Spinal cord (tissue), 10 donors: Measurements from ENCODE around the gene KIAA1755. TPM values are rescaled to one million over a fixed set of nuclear protein-coding genes. Genes with fewer than 3 reads are reported as not detected.

Experiments used
- DNase-seq, 6 donors: peaks; one replicate each; pipeline versions ENCODE4 v3.0.0 to v3.0.0-alpha.2; 2013 to 2015; ENCODE audit warnings: low spot score in 6 of 6, low read depth in 4 of 6
- H3K27ac ChIP-seq: one replicate; pipeline ENCODE4 v1.5.1; 2013; ENCODE audit warnings: low read depth, low read length, control low read depth
- H3K27me3 ChIP-seq: one replicate; pipeline ENCODE4 v1.6.1; 2013; ENCODE audit warnings: low read length; ENCODE audit not compliant: control insufficient read depth, insufficient read depth
- H3K36me3 ChIP-seq: one replicate; pipeline ENCODE4 v1.6.1; 2013; ENCODE audit warnings: low read length; ENCODE audit not compliant: control insufficient read depth, insufficient read depth
- H3K4me1 ChIP-seq: one replicate; pipeline ENCODE4 v1.6.1; 2013; ENCODE audit warnings: low read length; ENCODE audit not compliant: control insufficient read depth, insufficient read depth
- H3K4me3 ChIP-seq: one replicate; pipeline ENCODE4 v1.5.1; 2013; ENCODE audit warnings: low read depth, low read length, control low read depth
- H3K9me3 ChIP-seq: one replicate; pipeline ENCODE4 v1.6.1; 2013; ENCODE audit warnings: low read length; ENCODE audit not compliant: control insufficient read depth, insufficient read depth
- WGBS: methylation state at CpG from one replicate; pipeline ENCODE4 v1.1.5; 2013; ENCODE audit warnings: missing lambda C conversion rate; ENCODE audit not compliant: insufficient coverage; 5-methylcytosine and 5-hydroxymethylcytosine counted together
- polyA plus RNA-seq, 2 donors: library from polyadenylated mRNA; unstranded; fragments of 120-200 nt; gene quantifications; one replicate each; pipeline ENCODE4 v1.2.1, GENCODE V29; 2013; ENCODE audit not compliant: insufficient read length in 2 of 2
- total RNA-seq, 2 donors: library from RNA; depleted of rRNA in 1 of 2; stranded (reverse); fragments of 120-200 nt in 1 of 2; fragments of >200 nt in 1 of 2; gene quantifications; one replicate each; pipeline versions ENCODE4 v1.2.3 to v1.2.4, GENCODE V29; 2013 to 2014
- donor health status: healthy.

The KIAA1755 gene
- total and polyA plus RNA-seq, 4 donors = 20.8 to 51.5 (median 33.6) TPM

DNA sequence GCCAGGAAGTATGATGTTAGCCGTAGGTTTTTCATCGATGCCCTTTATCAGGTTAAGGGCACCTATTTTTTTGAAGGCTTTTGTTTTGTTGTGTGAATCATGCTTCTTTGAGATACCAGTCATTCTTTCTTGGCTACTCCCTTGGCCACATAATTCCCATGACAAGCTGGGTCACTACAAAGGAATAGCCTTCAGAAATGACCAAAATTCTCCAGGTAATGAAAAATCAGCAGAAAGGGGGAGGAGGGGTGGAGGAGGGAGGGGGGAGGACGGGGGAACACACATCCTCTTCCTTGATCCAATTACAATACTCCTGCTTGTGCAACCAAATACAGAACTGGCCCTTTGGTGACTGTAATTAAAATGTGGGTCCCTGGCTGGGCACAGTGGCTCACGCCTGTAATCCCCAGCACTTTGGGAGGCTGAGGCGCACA, 73.7 kb downstream of the KIAA1755 start:
- no peak for DNase-seq
- Histone ChIP-seq H3K4me1 (no peaks in the 10 kb centered on the region), H3K36me3 (no peaks in the 10 kb centered on the region), H3K4me3 (no peak overlapping the region), H3K27me3 (no peaks in the 10 kb centered on the region), H3K27ac (no peak overlapping the region), H3K9me3 (no peaks in the 10 kb centered on the region)
- 80% methylated on average over 1 of the region's 5 CpGs for WGBS

DNA sequence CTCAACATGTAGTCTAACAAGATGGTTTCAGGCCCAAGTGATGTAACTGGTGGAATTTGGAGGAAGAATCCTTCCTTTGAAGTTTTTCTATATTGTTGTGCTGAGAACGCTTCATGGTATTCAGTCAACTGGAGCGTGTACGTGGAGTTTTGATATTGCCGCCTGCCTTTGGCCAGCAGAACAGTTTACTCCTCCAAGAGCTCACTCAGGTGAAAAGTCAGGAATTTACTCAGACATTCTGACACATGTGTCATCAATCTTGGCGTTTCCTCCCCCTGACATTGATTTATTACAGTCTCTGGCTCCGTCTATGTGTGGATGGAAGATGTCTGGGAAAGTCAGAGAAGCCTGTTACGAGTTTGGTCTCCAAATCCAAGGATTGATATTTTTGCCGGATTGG, 76.4 kb downstream of the KIAA1755 start:
- WGBS = 82% methylated on average over 6 of the region's 8 CpGs
- no peak for DNase-seq
- Histone ChIP-seq H3K27me3 (no peaks in the 10 kb centered on the region), H3K27ac (no peak overlapping the region), H3K9me3 (peaks cover 3% of the 10 kb centered on the region), H3K4me1 (no peaks in the 10 kb centered on the region), H3K36me3 (no peaks in the 10 kb centered on the region), H3K4me3 (no peak overlapping the region)

DNA sequence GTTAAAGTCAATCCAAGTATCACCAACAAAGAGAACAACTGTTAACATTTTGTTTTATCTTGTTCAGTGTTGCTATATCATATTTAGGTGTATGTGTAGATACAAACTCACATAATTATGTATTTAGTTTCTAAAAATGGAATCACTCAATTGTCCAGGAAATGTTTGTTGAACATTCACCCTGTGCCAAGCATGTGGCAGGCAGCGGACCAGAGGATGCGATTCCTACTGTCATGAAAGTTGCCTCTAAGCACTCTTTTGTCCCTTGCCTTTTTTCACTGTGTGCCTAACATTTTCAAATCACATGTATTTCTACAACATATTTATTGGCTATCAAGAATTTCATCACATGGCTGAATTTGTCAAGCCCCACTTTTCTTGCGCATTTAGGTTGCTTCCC, 78.6 kb downstream of the KIAA1755 start:
- Histone ChIP-seq H3K27me3 (no peaks in the 10 kb centered on the region), H3K9me3 (peaks cover 3% of the 10 kb centered on the region), H3K4me3 (no peak overlapping the region), H3K27ac (no peak overlapping the region), H3K4me1 (no peaks in the 10 kb centered on the region), H3K36me3 (no peaks in the 10 kb centered on the region)
- WGBS = 93% methylated on average over 2 of the region's 3 CpGs
- no peak for DNase-seq

DNA sequence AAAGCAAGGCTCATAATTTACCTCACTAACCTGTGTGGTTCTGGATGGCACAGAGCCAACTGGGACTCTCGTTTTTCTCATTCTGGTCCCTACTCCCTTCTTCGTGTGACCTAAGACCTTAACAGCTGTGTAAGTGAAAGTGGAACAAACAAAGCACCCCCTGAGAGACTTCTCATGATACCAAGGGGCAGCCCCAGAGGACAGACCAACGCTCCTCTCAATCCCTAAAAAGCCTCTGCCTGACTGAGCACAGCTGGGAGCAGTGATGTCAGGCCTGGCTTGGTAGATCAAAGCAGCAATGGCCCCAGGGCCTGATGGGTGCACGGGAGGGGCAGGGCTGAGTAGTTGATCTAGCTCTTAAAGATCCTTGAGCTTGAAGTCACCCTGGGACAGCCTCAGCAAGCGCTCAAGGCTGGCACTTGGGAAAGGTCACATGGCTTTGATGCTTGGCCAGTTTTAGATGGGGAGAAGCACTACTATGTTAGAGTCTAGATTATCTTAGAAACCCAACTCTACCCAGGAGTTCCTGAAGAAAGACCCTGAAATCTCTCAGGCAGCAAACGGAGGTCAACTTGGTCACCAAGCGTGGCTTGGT, 79.2 kb downstream of the KIAA1755 start:
- Histone ChIP-seq H3K4me3 (no peak overlapping the region), H3K27ac (no peak overlapping the region), H3K4me1 (no peaks in the 10 kb centered on the region), H3K27me3 (no peaks in the 10 kb centered on the region), H3K9me3 (peaks cover 3% of the 10 kb centered on the region), H3K36me3 (no peaks in the 10 kb centered on the region)
- no peak for DNase-seq
- 91% methylated on average over 3 of the region's 7 CpGs for WGBS

- Histone ChIP-seq H3K27me3 (no peaks in the 10 kb centered on the region), H3K36me3 (no peaks in the 10 kb centered on the region), H3K4me1 (no peaks in the 10 kb centered on the region), H3K4me3 (no peak overlapping the region), H3K9me3 (peaks cover 3% of the 10 kb centered on the region), H3K27ac (no peak overlapping the region)
- no peak for DNase-seq
- WGBS = no CpG with 5 or more reads among the region's 5 CpGs
Observed at GRCh38 chr20:38180781-38181180, 79.8 kb downstream of the KIAA1755 start.

DNA sequence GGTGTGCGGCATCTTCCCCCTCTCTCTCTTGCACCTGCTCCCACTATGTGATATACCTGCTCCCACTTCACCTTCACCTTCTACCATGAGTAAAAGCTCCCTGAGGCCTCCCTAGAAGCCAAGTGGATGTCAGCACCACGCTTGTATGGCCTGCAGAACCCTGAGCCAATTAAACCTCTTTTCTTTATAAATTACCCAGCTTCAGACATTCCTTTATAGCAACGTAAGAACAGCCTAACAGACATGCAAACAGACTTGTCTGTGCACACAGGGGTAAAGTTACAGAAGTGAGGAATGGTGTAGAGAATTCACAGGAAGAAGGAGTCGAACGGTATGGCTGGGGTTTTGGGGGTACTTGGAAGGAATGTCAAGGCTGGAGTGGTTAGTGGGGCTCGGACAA, 80.7 kb downstream of the KIAA1755 start:
- peaks cover 3% of the 10 kb centered on the region for H3K9me3 ChIP-seq
- H3K27me3 ChIP-seq = no peaks in the 10 kb centered on the region
- 99% methylated on average over 5 of the region's 6 CpGs for WGBS
- no peaks in the 10 kb centered on the region for H3K36me3 ChIP-seq
- H3K4me1 ChIP-seq = peaks cover 3% of the 10 kb centered on the region
- no peak overlapping the region for H3K4me3 ChIP-seq
- DNase-seq = no peak
- no peak overlapping the region for H3K27ac ChIP-seq

GRCh38 chr20:38178581-38178980, 82.0 kb downstream of the KIAA1755 start:
- peaks cover 3% of the 10 kb centered on the region for H3K4me1 ChIP-seq

GRCh38 chr20:38178065-38178491, 82.5 kb downstream of the KIAA1755 start:
- Histone ChIP-seq H3K9me3 (peaks cover 3% of the 10 kb centered on the region), H3K27me3 (no peaks in the 10 kb centered on the region), H3K4me3 (no peak overlapping the region), H3K4me1 (peaks cover 7% of the 10 kb centered on the region), H3K27ac (no peak overlapping the region), H3K36me3 (no peaks in the 10 kb centered on the region)
- DNase-seq = no peak
- WGBS = 90% methylated on average over 8 of the region's 8 CpGs

More at GRCh38 chr20:38178581-38178980, 82.0 kb downstream of the KIAA1755 start:
- H3K36me3 ChIP-seq = no peaks in the 10 kb centered on the region
- WGBS = 83% methylated on average over 4 of the region's 4 CpGs
- DNase-seq = no peak
- H3K27me3 ChIP-seq = no peaks in the 10 kb centered on the region
- H3K9me3 ChIP-seq = peaks cover 3% of the 10 kb centered on the region
- no peak overlapping the region for H3K4me3 ChIP-seq
- no peak overlapping the region for H3K27ac ChIP-seq

DNA sequence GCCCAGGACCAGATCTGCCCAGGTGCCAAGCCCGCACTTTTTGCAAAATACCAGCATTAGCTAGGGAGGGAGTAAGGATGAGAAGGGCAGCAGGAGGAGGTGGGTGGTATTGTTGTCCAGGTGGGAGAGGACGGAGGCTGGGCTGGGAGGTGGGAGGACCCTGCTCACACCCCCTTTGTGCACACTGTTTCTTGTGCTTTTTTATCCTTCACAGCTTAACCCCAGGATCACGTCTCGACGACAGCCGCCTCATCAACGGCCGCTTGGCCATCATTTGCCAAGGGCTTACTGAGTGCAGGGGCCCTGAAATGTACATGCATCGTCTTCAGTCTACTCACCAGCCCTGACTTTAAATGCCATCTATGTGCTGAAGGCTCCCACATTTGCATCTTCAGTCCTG, 83.3 kb downstream of the KIAA1755 start:
- peaks cover 7% of the 10 kb centered on the region for H3K4me1 ChIP-seq
- no peak for DNase-seq
- no peaks in the 10 kb centered on the region for H3K27me3 ChIP-seq
- peaks cover 3% of the 10 kb centered on the region for H3K9me3 ChIP-seq
- WGBS = 82% methylated on average over 8 of the region's 9 CpGs
- H3K27ac ChIP-seq = no peak overlapping the region
- no peak overlapping the region for H3K4me3 ChIP-seq
- H3K36me3 ChIP-seq = no peaks in the 10 kb centered on the region

- 69% methylated on average over 6 of the region's 16 CpGs for WGBS
- DNase-seq = no peak
- Histone ChIP-seq H3K27me3 (no peaks in the 10 kb centered on the region), H3K27ac (no peak overlapping the region), H3K36me3 (no peaks in the 10 kb centered on the region), H3K4me1 (peaks cover 8% of the 10 kb centered on the region), H3K9me3 (no peaks in the 10 kb centered on the region), H3K4me3 (no peak overlapping the region)
Observed at GRCh38 chr20:38175304-38176180, 85.0 kb downstream of the KIAA1755 start.
